LNCAP (cell line): ENCODE measurements around the gene ARHGEF28.

Experiments
- TF ChIP-seq, protein P1 (sequence below): fragments of 450-650 bp; IDR thresholded peaks from 2 replicates; pipeline ENCODE4 v1.5.1; 2017; ENCODE audit warnings: mild to moderate bottlenecking

The ARHGEF28 gene

DNA sequence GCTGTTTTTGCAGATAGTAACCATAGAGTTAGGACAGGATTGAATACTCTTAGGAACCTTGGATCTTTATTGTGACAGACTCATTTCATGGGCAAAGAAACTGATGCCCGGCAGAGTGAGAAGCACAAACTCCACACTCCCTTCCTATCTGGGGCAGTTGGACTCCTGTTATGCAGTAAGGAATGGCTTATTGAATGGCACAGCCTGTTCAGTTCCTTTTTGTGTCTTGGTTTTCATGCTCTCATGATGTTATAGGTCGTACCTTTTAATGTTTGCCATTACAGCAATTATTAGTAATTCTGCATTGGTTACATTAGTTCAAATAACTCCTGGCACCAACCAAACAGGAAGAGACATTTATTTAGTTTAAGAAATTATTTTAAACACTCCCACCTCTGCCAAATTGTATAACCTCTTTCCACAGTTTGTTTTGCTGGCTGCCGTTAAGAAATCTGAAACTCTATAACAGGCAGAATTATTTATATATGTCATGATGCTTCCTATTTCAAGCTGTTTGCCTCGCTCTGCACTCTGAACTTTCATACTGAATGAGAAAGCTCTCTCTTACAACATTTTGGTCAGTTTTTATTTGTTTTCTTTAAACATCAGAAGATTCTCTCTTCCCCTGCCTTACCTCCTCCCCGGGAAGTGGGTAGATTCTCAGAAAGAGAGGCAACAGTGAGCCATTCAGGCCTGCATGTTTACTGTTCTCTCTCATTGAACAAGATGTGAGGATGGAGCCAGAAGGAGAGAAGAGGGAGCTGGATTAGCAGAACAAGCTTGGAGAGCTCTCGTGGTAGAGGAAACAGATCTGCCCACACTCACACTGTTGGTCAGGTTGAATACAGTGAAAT, 144.4 kb downstream of the ARHGEF28 start:
- TF ChIP-seq, protein P1, sequence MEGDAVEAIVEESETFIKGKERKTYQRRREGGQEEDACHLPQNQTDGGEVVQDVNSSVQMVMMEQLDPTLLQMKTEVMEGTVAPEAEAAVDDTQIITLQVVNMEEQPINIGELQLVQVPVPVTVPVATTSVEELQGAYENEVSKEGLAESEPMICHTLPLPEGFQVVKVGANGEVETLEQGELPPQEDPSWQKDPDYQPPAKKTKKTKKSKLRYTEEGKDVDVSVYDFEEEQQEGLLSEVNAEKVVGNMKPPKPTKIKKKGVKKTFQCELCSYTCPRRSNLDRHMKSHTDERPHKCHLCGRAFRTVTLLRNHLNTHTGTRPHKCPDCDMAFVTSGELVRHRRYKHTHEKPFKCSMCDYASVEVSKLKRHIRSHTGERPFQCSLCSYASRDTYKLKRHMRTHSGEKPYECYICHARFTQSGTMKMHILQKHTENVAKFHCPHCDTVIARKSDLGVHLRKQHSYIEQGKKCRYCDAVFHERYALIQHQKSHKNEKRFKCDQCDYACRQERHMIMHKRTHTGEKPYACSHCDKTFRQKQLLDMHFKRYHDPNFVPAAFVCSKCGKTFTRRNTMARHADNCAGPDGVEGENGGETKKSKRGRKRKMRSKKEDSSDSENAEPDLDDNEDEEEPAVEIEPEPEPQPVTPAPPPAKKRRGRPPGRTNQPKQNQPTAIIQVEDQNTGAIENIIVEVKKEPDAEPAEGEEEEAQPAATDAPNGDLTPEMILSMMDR = no peak

DNA sequence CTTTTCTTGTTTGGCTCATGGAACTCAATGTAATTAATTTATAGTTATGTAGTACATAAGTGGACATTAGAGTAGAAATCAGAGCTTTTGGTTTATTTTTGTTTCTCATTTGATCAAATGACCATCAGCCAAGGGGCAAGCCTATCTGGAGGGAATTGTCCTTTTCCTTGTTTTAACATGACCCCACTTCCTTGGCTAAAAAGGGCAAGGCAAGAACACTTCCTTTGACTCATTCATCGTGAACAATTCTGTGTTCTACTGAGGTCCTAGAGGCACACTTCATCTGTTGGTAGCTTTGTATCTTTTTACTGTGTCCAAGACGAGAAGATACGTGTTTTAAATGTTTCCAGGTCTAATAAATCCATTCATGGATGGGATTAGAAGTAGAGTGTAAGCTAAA, 148.9 kb downstream of the ARHGEF28 start:
- TF ChIP-seq, protein P1 = no peak

DNA sequence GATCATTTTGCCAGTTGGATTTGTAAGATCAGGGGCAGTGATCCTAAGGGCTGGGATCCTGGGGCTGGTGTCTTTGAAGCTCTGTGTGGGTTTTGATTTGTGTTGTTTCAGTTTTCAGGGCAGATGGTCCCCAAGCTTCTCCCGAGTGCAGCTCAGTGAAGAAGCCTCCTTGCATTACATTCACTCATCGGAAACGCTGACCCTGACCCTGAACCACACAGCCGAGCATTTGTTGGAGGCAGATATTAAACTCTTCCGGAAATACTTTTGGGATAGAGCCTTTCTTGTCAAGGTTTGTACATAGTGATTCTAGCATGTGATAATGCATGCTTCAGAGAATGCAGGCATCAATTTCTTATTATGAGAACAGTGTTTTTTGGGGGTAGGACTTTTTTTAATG, 150.4 kb downstream of the ARHGEF28 start:
- TF ChIP-seq, protein P1 = no peak

DNA sequence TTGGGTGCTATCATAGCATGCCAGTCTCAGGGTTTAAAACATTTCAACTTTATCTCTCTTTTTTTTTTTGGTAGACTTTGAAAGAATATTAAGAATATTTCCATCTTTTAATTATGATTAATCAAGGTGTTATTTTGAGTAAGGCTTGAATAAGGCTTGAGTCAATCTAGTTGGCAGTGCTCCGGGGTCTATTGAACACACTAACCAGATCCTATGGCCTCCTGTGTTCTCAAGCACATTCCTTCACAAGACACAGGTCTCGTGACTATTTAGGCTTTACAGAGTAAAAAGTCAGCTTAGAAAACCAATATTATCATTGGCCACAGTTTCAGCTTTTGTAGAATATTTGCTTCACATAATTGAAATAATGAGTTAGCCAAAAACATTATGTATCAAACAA, 151.2 kb downstream of the ARHGEF28 start:
- TF ChIP-seq, protein P1 = no peak

DNA sequence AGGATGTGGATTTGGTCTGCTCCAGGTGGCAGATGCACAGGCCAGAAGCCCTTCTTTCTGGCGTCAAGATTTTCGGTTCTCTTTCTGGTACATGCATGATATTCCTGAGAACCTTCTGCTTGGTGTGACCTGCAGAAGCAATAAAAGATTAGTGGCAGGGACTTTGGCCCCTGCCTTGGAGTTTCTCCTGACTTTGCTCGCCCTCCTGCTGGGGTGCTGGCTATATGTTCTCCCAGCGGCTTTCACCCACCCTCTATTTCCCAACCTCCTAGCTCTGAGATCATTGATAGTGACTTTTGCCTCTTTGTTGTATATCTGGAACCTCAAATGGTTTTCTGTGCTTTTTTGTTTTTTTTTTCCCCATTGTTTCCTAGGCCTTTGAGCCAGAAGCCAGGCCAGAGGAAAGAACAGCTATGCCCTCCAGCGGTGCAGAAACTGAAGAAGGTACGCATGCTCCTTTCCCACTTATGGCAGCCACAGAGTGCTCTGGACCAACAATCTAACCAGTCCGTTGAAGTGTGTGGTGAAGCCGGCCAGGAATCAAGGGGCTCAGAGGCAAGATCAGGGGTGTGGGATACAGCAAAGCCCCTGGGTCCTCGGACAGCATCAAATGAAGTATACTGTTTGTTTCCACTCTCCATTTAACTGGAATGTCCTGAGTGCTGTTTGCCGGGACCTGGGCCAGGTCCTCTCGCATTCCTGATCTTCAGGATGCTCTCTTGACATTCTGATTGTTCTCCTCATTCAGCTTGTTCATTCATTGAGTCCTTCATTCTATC, 154.5 kb downstream of the ARHGEF28 start:
- TF ChIP-seq, protein P1 = 0 out of 2 replicates have a peak, but pooled peaks have one; percentile 28

DNA sequence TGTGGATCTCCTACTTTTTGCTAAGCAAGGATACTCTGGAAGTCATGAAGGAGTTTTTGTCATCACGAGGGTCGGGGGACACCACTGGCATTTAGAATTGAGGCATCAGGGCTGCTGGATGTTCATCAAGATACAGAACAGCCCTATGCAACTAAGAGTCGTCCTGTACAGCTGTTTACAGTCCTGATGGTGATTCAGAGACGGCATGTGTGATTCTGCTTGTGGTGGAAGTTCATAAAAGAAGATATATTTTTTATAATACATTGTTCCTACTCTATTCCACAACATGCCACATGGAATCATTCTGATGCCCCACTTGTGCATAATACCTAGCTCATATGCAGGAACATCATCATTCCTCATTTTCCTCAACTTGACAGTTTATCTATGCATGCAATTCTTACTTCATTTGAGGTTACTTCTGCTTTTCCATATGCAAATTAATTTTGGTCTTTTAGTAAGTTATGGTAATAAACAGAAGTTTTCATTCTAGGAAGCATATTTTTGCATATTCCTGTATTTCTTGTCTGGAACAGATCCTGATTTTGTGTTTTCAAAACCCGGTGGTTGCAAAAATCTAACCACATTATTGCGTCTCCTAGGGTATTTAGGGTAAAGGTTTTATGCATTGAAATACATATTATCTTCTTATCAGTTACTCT, 155.2 kb downstream of the ARHGEF28 start:
- TF ChIP-seq, protein P1 = no peak

DNA sequence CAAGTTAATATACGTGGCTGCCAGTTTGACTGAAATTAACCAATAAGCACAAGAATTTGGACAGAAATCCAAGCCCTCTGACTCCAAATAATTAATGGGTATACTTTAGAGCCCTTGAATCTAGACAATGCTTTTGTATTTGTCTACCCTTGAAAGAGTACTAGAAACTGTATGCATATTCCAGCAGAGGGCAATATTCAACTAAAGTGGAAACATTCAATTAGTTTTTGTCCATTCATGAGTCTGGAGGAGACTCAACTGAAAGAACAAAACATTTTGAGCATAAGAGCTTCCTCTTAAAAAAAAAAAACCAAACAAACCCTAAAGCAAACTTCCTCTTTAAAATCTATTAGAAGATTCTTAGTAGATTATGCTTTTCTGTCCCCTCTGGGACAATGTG, 157.8 kb downstream of the ARHGEF28 start:
- TF ChIP-seq, protein P1 = peak; percentile 58; the same call in 1 of the 2 replicates
